HG02763 (cell line): ENCODE data around the gene KCNC2.

Experiments
- ATAC-seq: cut with Tn5 transposase; IDR thresholded peaks from one replicate; pipeline ENCODE4 v1.9.1; 2021; ENCODE audit warnings: mild to moderate bottlenecking, moderate library complexity; ENCODE audit not compliant: unreplicated experiment

The KCNC2 gene

DNA sequence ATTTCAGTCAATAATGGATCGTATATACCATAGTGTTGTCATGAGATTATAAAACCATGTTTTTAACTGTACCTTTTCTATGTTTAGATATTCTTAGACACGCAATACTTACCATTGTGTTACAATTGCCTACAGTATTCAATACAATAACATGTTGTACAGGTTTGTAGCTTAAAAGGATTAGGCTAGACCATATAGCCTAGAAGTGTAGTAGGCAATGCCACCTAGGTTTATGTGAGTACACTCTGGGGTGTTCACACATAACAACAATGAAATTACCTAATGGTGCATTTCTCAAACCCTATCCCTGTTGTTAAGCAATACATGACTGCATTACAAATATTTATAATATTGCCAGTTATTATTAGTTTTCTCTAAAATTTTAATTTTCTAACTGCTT lies 144.2 kb downstream of the KCNC2 start:
- no peak for ATAC-seq

DNA sequence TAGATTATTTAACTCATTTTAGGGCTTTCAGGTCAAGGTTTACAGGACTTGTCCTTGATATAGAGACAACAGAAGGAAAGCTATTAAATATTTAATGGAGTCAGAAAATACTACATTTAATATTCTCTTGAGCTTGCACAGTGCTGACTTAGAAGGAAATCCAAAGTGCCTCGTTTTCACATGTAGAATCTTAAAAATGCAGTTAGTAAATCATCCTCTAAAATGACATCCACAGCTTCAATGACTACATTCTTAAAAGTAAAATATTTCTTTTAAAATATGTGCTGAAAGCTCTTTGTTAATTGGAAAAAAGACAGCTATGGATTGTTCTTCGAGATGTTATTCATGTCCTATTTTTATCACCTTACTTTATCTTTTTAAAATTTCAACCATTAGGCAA lies 146.9 kb downstream of the KCNC2 start:
- no peak for ATAC-seq

DNA sequence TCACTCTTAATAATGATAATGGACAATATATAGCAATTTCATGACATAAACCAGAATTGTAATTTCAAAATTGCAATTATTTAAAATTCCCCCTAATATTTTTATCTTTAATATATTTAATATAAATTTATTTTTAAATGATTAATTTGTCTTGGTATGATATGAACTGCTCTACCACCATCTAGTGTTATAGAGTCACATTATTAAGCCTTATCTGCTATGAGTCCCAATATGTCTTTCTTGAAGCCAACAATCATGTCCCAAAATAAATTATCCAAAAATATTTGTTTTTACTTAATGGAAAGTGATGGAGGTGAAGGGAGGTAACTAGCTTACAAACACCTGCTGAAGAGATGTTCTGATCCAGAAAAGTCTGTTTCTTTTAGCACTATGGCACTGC lies 151.4 kb downstream of the KCNC2 start:
- ATAC-seq: no peak

DNA sequence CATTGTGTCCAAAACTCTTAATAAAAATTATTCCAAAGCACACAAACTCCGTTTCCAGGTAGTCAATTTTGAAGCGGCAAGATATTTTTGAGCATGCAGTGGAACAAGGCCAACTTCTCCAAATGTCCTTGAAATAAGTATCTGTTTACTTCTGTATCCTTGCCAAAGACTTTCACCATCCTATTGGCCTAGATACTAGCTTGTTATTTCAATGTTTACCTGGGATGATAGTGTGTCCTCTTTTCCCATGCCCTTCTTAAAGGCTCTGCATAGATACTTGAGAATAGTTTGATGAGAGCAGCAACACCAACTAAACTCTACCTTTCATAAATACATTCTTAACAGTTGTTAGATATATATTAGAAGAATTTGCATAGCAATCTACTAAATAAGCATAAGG lies 160.9 kb downstream of the KCNC2 start:
- no peak for ATAC-seq

DNA sequence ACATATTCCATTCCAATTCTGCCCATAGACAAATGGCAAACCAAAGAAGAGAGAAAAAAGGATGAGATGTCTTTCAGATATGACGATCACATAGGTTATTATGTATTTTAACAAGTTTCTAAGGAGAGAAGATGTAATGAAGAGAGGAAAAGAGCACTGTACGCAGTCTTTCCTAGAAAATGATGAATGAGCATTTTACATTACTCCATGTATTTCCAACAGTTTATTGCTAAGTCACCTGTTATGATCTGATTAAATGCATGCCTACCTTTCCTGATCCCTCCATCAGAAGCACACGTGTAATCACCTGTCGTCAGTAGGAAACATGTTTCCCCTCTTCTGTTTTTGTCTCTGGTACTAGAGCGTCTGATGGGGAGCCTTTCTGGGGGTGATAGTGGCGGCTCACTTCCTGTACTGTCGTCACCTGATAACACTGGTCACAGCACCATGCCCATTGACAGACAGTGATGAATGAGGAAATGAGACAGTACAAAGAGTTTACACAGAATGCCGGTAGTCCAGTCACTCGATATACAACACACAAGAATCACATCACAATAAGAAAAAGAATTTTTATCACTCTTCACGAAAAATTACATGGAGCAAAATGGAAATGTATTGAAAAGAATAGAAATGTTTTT lies 161.6 kb downstream of the KCNC2 start:
- no peak for ATAC-seq

DNA sequence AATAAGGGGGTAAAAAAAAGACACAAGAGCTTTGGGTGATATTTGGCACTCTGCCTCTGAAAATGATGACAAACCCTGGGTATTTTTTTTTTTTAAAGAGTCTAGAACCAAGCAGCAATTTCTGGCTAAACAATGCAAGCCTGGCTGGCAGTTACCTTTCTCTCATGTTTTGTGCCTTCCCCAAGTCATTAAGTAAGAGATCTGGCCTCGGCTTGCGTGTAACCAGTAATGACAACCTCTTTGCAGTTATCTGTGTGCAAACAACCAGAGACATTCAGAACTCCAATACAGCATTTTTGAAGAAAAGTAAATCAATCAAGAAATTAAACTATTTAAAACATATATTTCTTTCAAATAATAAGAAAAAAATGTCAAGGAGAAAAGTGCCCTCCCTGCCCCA lies 167.5 kb downstream of the KCNC2 start:
- no peak for ATAC-seq

DNA sequence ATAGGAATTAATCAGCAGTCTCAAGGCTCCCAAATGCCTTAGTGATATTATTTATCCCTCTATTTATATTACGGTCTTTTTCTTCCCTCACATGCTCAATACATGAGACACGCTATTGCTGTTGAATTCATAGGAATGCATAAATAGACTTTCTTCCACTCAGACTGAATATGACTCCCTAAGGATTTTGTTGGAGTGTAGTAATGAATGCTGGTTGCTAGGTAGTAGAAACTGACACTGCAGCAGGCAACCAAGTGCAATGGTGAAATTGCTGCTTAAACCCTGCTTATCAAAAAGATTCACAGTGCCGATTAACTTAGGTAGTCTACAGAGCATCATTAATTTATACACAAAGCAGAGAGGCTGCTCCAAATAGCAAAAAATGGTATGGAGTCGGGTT lies 168.2 kb downstream of the KCNC2 start:
- no peak for ATAC-seq

DNA sequence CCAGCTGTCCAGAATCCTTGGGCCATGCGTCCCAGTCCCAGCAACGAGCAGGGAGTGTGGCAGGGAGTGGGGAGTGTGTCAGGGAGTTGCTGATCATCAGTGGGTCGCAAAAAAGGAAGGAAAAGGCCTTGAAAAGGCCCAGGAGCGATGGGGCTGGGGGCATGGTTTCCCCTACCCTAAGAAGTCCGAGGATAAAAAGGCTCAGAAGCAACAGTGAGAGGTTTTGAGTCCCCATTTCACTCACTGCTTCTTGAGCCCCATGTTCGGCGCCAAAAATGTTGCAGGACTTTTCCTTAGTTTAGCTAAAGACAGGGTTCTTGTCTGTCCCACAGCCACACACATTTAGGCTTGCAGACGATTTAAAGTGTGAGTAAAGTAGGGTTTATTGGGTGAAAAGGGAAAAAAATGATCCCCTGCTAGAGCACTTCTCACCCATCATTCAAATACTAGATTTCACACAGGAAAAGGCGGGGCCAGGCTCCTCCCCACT lies 189.5 kb downstream of the KCNC2 start:
- no peak for ATAC-seq

DNA sequence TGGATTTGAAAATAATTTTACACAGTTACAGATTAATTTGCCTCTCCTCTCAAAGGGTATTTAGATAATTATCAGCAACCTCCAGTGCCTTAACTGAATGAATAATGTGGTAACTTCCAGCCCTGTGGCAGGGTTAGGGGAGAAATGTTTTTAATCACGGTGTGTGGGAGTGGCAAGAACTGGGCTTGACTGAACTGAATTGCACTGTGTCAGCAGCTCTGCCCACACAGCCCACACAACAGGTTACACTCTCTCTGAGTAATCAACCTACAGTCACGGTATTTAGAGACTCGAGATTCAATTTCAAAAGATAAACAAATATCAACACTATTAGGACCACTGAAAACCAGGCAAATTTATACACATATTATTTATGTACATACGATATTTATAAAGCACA lies 198.5 kb downstream of the KCNC2 start:
- no peak for ATAC-seq

DNA sequence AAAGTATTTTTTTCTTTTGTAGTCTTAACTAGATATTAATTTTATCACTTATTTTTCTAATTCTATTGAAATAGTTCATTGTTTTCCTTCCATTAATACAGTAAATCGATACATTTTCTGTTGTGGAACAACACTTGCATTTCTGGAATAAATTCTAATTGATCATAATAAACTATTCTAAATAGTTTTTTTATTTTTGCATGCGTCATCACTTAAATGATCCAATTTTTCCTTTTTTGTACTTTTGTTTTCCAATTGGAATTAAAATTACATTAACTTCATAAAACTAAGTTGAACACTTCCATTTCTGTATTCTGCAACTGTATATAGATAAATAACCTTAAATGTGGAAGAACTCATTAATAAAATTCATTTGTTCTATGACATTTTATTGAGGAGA lies 202.5 kb downstream of the KCNC2 start:
- no peak for ATAC-seq

DNA sequence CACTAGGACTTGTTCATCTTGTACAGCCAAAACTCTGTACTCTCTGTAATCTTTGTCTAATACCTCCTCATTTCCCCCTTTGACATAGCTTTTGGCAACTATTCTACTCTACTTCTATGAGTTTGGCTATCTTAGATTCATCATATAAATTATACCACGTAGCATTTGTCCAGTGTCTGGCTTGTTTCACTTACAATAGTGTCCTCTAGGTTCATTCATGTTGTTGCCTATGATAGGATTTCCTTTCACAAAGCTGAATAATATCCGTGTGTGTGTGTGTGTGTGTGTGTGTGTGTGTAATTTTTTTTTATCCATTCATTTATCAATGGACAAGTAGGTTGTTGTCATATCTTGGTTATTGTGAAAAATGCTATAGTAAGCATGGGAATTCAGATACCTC lies 209.5 kb downstream of the KCNC2 start:
- no peak for ATAC-seq

DNA sequence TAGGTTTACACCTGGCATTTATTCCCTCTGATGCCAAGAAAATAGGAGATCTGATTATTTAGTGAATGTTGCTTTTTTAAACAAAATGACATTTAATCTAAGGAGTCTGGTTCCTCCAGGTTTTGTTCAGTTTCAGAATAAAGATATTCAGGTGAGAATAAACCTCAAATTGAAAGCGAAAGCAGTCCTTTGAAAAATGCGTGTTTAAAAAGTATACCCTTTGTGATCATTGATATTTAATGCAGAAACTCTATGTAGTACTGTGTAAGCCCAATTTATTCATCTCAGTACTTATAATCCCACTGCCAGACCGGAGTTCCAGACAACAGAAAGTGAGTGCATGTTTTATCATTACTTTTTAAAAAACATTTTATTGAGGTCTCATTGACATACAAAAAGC lies 210.2 kb downstream of the KCNC2 start:
- ATAC-seq: no peak
